ENCODE results near the gene EEFSEC. TPM values are rescaled to one million over a fixed set of nuclear protein-coding genes. Genes with fewer than 3 reads are reported as not detected.

The EEFSEC gene
- polyA plus RNA-seq, 1 donor (not counting 4 experiments of a cell fraction or from before 2014, with no cell fraction given): 8.7 TPM

GRCh38 chr3:128380719-128381118 lies 227.4 kb downstream of the EEFSEC start:
- FAIRE-seq: no peak
- dilution Hi-C loops (cut with MboI; ENCODE audit: extremely low pct_ligation_motif_present, low sequenced_read_pairs): no loop called here

DNA sequence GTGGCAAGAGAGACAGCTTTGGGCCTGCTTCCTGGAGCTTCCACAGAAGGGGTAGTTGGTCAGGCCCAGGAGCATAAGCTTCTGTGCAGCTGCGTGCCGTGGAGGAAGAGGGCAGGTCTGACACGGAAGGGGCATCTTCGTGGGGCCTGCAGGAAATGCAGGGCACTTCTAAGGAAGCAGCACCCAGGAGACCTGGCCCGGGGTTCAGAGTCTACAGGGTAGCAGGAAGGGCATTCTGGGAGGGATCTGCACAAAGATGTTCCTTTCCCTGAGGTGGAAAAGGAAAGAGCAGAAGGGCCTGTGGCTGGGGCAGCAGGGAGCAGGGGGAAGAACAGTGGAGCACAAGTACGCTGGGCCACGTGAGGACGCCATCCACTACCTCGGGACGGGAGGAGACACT lies 228.3 kb downstream of the EEFSEC start:
- dilution Hi-C loops (cut with MboI; ENCODE audit: extremely low pct_ligation_motif_present, low sequenced_read_pairs): no loop called here
- no peak for FAIRE-seq
- Histone ChIP-seq H2AFZ (ENCODE audit: control insufficient read depth, low read length) (no peak overlapping the region), H3K9me1 (ENCODE audit: control insufficient read depth, extremely low read depth, insufficient read depth, low read length) (peaks cover 4% of the 10 kb centered on the region), H3K9me3 (ENCODE audit: control insufficient read depth, low read depth, low read length) (no peaks in the 10 kb centered on the region), H3K27me3 (ENCODE audit: control insufficient read depth, extremely low read depth, insufficient read depth, low read length) (no peaks in the 10 kb centered on the region), H3K27ac (ENCODE audit: control insufficient read depth, insufficient read depth, low read length) (no peak overlapping the region), H3K9ac (ENCODE audit: control insufficient read depth, extremely low read depth, insufficient read depth, low read length) (no peak overlapping the region), H3K4me3 (ENCODE audit: control insufficient read depth in 2 of 3, extremely low read depth in 1 of 3, insufficient read depth in 2 of 3, low read depth in 1 of 3, low read length in 3 of 3) (no peak overlapping the region), H3K79me2 (ENCODE audit: control insufficient read depth, insufficient read depth, low read length) (no peaks in the 10 kb centered on the region), H4K20me1 (ENCODE audit: control insufficient read depth, extremely low read depth, insufficient read depth, low read length) (no peaks in the 10 kb centered on the region), H3K36me3 (ENCODE audit: control insufficient read depth in 2 of 2, extremely low read depth in 1 of 2, insufficient read depth in 2 of 2, low read length in 2 of 2) (peaks cover 0 to 1% of the 10 kb centered on the region in 2 experiments), H3K4me2 (ENCODE audit: control insufficient read depth, extremely low read depth, insufficient read depth, low read depth, low read length) (no peak overlapping the region), H3K4me1 (ENCODE audit: control insufficient read depth, extremely low read depth, insufficient read depth, low read length) (peaks cover 11% of the 10 kb centered on the region)
- no peak for DNase-seq (ENCODE audit: low read depth, low spot score)
- TF ChIP-seq, protein P1, sequence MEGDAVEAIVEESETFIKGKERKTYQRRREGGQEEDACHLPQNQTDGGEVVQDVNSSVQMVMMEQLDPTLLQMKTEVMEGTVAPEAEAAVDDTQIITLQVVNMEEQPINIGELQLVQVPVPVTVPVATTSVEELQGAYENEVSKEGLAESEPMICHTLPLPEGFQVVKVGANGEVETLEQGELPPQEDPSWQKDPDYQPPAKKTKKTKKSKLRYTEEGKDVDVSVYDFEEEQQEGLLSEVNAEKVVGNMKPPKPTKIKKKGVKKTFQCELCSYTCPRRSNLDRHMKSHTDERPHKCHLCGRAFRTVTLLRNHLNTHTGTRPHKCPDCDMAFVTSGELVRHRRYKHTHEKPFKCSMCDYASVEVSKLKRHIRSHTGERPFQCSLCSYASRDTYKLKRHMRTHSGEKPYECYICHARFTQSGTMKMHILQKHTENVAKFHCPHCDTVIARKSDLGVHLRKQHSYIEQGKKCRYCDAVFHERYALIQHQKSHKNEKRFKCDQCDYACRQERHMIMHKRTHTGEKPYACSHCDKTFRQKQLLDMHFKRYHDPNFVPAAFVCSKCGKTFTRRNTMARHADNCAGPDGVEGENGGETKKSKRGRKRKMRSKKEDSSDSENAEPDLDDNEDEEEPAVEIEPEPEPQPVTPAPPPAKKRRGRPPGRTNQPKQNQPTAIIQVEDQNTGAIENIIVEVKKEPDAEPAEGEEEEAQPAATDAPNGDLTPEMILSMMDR (optimal IDR thresholded peaks at IDR 0.05 in 1 of 3, IDR thresholded peaks at IDR 0.05 in 1 of 3, conservative IDR thresholded peaks at IDR 0.05 in 1 of 3; ENCODE audit: extremely low read depth in 1 of 3, insufficient read depth in 2 of 3, low read length in 3 of 3): no peak
- no peak for TF ChIP-seq EZH2 (IDR thresholded peaks at IDR 0.05; ENCODE audit: low read length)

More at GRCh38 chr3:128380719-128381118, 227.4 kb downstream of the EEFSEC start:
- Histone ChIP-seq H2AFZ (ENCODE audit: control insufficient read depth, low read length) (no peak overlapping the region), H3K4me3 (ENCODE audit: control insufficient read depth in 2 of 3, extremely low read depth in 1 of 3, insufficient read depth in 2 of 3, low read depth in 1 of 3, low read length in 3 of 3) (no peak overlapping the region), H3K4me2 (ENCODE audit: control insufficient read depth, extremely low read depth, insufficient read depth, low read depth, low read length) (no peak overlapping the region), H3K9ac (ENCODE audit: control insufficient read depth, extremely low read depth, insufficient read depth, low read length) (no peak overlapping the region), H3K36me3 (ENCODE audit: control insufficient read depth in 2 of 2, extremely low read depth in 1 of 2, insufficient read depth in 2 of 2, low read length in 2 of 2) (peaks cover 0 to 1% of the 10 kb centered on the region in 2 experiments), H3K9me1 (ENCODE audit: control insufficient read depth, extremely low read depth, insufficient read depth, low read length) (peaks cover 4% of the 10 kb centered on the region), H3K27ac (ENCODE audit: control insufficient read depth, insufficient read depth, low read length) (no peak overlapping the region), H3K4me1 (ENCODE audit: control insufficient read depth, extremely low read depth, insufficient read depth, low read length) (peaks cover 11% of the 10 kb centered on the region), H3K27me3 (ENCODE audit: control insufficient read depth, extremely low read depth, insufficient read depth, low read length) (no peaks in the 10 kb centered on the region), H3K9me3 (ENCODE audit: control insufficient read depth, low read depth, low read length) (no peaks in the 10 kb centered on the region), H4K20me1 (ENCODE audit: control insufficient read depth, extremely low read depth, insufficient read depth, low read length) (no peaks in the 10 kb centered on the region), H3K79me2 (ENCODE audit: control insufficient read depth, insufficient read depth, low read length) (no peaks in the 10 kb centered on the region)
- TF ChIP-seq, protein P1 (optimal IDR thresholded peaks at IDR 0.05 in 1 of 3, IDR thresholded peaks at IDR 0.05 in 1 of 3, conservative IDR thresholded peaks at IDR 0.05 in 1 of 3; ENCODE audit: extremely low read depth in 1 of 3, insufficient read depth in 2 of 3, low read length in 3 of 3): no peak
- TF ChIP-seq EZH2 (IDR thresholded peaks at IDR 0.05; ENCODE audit: low read length): no peak
- DNase-seq (ENCODE audit: low read depth, low spot score): no peak
